Measurements from ENCODE around the gene MAML2. TPM values are rescaled to one million over a fixed set of nuclear protein-coding genes. Genes with fewer than 3 reads are reported as not detected.
"Not testable (repeated sequence)": the region's sequence is repeated elsewhere in the genome, so short reads cannot be mapped to it uniquely, and the experiment has no call there.

Gene MAML2
- total RNA-seq, 4 donors from 2014 or later = 17.6 to 31.6 (median 25.8) TPM

DNA sequence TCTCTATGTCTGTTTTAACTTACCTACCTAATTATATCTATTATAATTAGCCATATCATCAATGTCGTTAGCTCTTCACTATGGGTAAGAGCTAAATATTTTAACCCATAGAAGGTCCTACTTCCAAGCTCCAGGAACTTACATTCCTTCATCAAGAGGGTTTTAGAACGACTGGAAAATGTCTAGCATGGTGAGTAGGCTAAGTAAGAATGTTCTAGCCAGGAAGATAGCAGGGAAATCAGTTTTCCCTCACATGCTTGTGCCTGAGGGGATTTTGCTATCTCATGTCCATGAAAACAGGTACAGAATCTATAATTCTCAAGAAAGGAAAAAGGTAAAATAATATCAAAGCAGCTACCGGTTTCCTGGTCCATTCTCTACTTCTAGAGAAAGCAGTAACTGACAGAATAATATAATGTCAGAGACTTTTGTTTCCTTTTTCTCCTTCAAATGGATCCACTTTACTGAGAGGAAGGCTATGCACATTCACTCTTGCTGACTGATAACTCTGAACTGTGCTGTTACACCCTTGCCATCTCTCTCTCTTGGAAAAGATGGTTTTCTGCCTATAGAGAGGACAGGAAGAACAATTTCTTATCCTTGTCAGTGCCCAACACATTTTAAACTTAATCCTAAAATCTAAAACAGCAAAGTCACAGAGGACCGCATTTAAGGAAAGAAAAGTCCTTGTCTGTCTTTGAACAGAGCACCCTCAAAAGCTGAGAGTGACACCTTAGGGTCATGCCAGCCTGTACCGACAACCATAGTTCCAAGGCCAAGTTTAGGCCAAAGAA lies 67.0 kb downstream of the MAML2 start:
- no peak overlapping the region for H3K4me3 ChIP-seq (ENCODE audit: low read depth, poor library complexity, severe bottlenecking)
- no peak for TF ChIP-seq CTCF (IDR thresholded peaks at IDR 0.05)
- TF ChIP-seq POLR2A (IDR thresholded peaks at IDR 0.05) = no peak
- DNase-seq (ENCODE audit: low spot score in 2 of 2) = no peak
- intact Hi-C loops (cut with DNase I; ENCODE audit: low total_unique reads) = no loop called here
- 74 to 76% methylated on average over 5 of the region's 5 CpGs for WGBS, 2 donors

- 93 to 94% methylated on average over 1 of the region's 1 CpG for WGBS, 2 donors
- TF ChIP-seq POLR2A (IDR thresholded peaks at IDR 0.05) = no peak
- TF ChIP-seq CTCF (IDR thresholded peaks at IDR 0.05) = no peak
- no peak for DNase-seq (ENCODE audit: low spot score in 2 of 2)
- no peak overlapping the region for H3K4me3 ChIP-seq (ENCODE audit: low read depth, poor library complexity, severe bottlenecking)
- intact Hi-C loops (cut with DNase I; ENCODE audit: low total_unique reads) = no loop called here
These were observed 69.5 kb downstream of the MAML2 start for GRCh38 chr11:96273507-96273906.

- H3K4me3 ChIP-seq (ENCODE audit: low read depth, poor library complexity, severe bottlenecking) = no peak overlapping the region
- WGBS, 2 donors = 32% methylated on average over 3 of the region's 3 CpGs
- DNase-seq (ENCODE audit: low spot score in 2 of 2) = no peak
- TF ChIP-seq POLR2A (IDR thresholded peaks at IDR 0.05) = no peak
- intact Hi-C loops (cut with DNase I; ENCODE audit: low total_unique reads) = no loop called here
These were observed 70.3 kb downstream of the MAML2 start for GRCh38 chr11:96272529-96273222.

DNA sequence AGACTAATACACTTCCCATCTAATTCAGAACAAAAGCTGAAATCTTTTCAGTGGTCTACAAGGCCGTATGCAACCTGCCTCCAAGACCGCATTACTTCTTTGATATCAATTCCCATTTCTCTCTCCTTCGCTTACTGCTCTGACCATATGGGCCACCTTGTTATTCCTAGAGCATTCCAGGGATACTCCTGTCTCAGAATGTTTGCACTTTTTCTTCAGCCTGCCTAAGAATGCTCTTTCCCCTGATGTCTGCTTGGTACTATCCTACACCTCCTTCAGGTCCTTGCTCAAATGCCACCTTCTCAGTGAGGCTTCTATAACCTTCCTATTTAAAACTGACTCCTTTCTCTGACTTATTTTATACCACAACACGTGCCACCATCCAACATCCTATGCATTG lies 71.2 kb downstream of the MAML2 start:
- H3K4me3 ChIP-seq (ENCODE audit: low read depth, poor library complexity, severe bottlenecking) = no peak overlapping the region
- DNase-seq (ENCODE audit: low spot score in 2 of 2) = no peak
- TF ChIP-seq CTCF (IDR thresholded peaks at IDR 0.05) (no peak), POLR2A (IDR thresholded peaks at IDR 0.05) (no peak)
- 96 to 98% methylated on average over 4 of the region's 4 CpGs for WGBS, 2 donors
- intact Hi-C loops (cut with DNase I; ENCODE audit: low total_unique reads) = no loop called here

GRCh38 chr11:96271352-96271751 lies 71.6 kb downstream of the MAML2 start:
- intact Hi-C loops (cut with DNase I; ENCODE audit: low total_unique reads); DNase-seq (ENCODE audit: low spot score in 2 of 2); H3K4me3 ChIP-seq (ENCODE audit: low read depth, poor library complexity, severe bottlenecking): not testable (repeated sequence)

DNA sequence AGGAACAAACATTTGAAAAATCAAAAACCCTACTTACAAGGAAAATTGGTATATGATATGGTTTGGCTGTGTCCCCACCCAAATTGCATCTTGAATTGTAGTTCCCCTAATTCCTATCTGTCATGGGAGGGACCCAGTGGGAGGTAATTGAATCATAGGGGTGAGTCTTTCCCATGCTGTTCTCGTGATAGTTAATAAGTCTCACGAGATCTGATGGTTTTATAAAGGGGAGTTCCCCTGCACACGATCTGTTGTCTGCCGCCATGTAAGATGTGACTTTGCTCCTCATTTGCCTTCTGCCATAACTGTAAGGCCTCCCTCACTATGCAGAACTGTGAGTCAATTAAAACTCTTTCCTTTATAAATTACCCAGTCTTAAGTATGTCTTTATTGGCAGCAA lies 74.5 kb downstream of the MAML2 start:
- 88 to 96% methylated on average over 4 of the region's 4 CpGs for WGBS, 2 donors
- DNase-seq (ENCODE audit: low spot score in 2 of 2); H3K4me3 ChIP-seq (ENCODE audit: low read depth, poor library complexity, severe bottlenecking); intact Hi-C loops (cut with DNase I; ENCODE audit: low total_unique reads): not testable (repeated sequence)

DNA sequence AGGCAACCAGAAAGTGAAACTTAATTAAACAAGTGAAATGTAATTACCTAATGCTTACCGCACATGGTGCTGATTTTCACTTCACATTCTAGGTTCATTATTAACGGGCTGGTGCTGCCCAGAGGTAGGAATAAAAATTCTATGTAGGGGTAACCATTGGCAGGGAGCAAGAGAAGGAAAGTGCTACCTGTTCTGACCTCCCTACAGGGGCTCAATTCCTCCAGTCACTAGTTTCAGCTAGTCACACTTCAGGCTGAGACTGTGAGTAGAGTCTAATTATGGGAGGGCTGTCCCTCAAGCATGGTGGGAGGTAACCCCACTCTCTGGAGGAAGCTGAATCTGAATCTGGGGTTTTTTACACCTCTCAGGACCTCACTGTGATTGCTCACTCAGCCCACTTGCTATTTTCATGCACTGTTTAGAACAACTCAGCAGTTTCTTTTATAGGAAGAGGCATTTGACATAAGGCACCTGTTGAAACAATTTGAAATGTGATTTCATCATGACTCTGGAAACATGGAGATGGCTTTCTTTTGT lies 75.4 kb downstream of the MAML2 start:
- TF ChIP-seq CTCF (IDR thresholded peaks at IDR 0.05) (no peak), POLR2A (IDR thresholded peaks at IDR 0.05) (no peak)
- no peak overlapping the region for H3K4me3 ChIP-seq (ENCODE audit: low read depth, poor library complexity, severe bottlenecking)
- no peak for DNase-seq (ENCODE audit: low spot score in 2 of 2)
- intact Hi-C loops (cut with DNase I; ENCODE audit: low total_unique reads) = no loop called here
- 35 to 39% methylated on average over 2 of the region's 2 CpGs for WGBS, 2 donors
